ENCODE data around the gene AGTRAP. TPM values are rescaled to one million over a fixed set of nuclear protein-coding genes. Genes with fewer than 3 reads are reported as not detected.
A peak's percentile ranks its signal among the peaks of the same experiment; 100 is the strongest.

AGTRAP gene
- polyA plus RNA-seq, 3 donors: 52.4 to 72.3 (median 63.3) TPM

- 64 to 77% (median 65%) methylated on average over 5 of the region's 5 CpGs for WGBS, 3 donors
- no peak overlapping the region for H3K27ac ChIP-seq (ENCODE audit: low read depth, low read length)
Observed at GRCh38 chr1:11772458-11772857, 36.5 kb downstream of the AGTRAP start.

GRCh38 chr1:11774753-11775152 is 38.8 kb downstream of the AGTRAP start:
- WGBS, 3 donors: 85 to 95% (median 88%) methylated on average over 9 of the region's 9 CpGs
- H3K27ac ChIP-seq (ENCODE audit: low read depth, low read length): no peak overlapping the region

GRCh38 chr1:11777658-11778322 is 41.9 kb downstream of the AGTRAP start:
- WGBS, 3 donors: 60 to 93% (median 92%) methylated on average over 6 to 8 of the region's 8 CpGs
- H3K27ac ChIP-seq (ENCODE audit: low read depth, low read length): no peak overlapping the region

- 95 to 97% (median 96%) methylated on average over 9 of the region's 9 CpGs for WGBS, 3 donors
Observed at GRCh38 chr1:11778336-11778735, 42.4 kb downstream of the AGTRAP start.

GRCh38 chr1:11778844-11779623 is 43.1 kb downstream of the AGTRAP start:
- WGBS, 3 donors: 89 to 93% (median 93%) methylated on average over 8 to 15 of the region's 15 CpGs
- H3K27ac ChIP-seq (ENCODE audit: low read depth, low read length): no peak overlapping the region

More at GRCh38 chr1:11778336-11778735, 42.4 kb downstream of the AGTRAP start:
- no peak overlapping the region for H3K27ac ChIP-seq (ENCODE audit: low read depth, low read length)

GRCh38 chr1:11779715-11780379 is 43.9 kb downstream of the AGTRAP start:
- WGBS, 3 donors: 86 to 89% (median 87%) methylated on average over 12 to 13 of the region's 13 CpGs
- H3K27ac ChIP-seq (ENCODE audit: low read depth, low read length): no peak overlapping the region

GRCh38 chr1:11780380-11781147 is 44.6 kb downstream of the AGTRAP start:
- 81 to 95% (median 85%) methylated on average over 8 to 10 of the region's 10 CpGs for WGBS, 3 donors
- no peak overlapping the region for H3K27ac ChIP-seq (ENCODE audit: low read depth, low read length)

GRCh38 chr1:11781297-11781696 is 45.4 kb downstream of the AGTRAP start:
- H3K27ac ChIP-seq (ENCODE audit: low read depth, low read length): no peak overlapping the region
- 86 to 92% (median 92%) methylated on average over 12 of the region's 12 CpGs for WGBS, 3 donors

- WGBS, 3 donors: 78 to 88% (median 79%) methylated on average over 6 of the region's 6 CpGs
- no peak overlapping the region for H3K27ac ChIP-seq (ENCODE audit: low read depth, low read length)
Observed at GRCh38 chr1:11782127-11782708, 46.3 kb downstream of the AGTRAP start.

- WGBS, 3 donors: 80 to 92% (median 91%) methylated on average over 6 of the region's 6 CpGs
- H3K27ac ChIP-seq (ENCODE audit: low read depth, low read length): no peak overlapping the region
Observed at GRCh38 chr1:11783556-11783955, 47.6 kb downstream of the AGTRAP start.

- WGBS, 3 donors: 68 to 72% (median 71%) methylated on average over 21 of the region's 21 CpGs
- H3K27ac ChIP-seq (ENCODE audit: low read depth, low read length): no peak overlapping the region
Observed at GRCh38 chr1:11784256-11784992, 48.5 kb downstream of the AGTRAP start.

GRCh38 chr1:11784993-11785769 is 49.2 kb downstream of the AGTRAP start:
- no peak overlapping the region for H3K27ac ChIP-seq (ENCODE audit: low read depth, low read length)
- 6 to 8% (median 7%) methylated on average over 27 to 30 of the region's 30 CpGs for WGBS, 3 donors

- no peak overlapping the region for H3K27ac ChIP-seq (ENCODE audit: low read depth, low read length)
Observed at GRCh38 chr1:11786168-11786567, 50.2 kb downstream of the AGTRAP start.

GRCh38 chr1:11787251-11787803 is 51.4 kb downstream of the AGTRAP start:
- H3K27ac ChIP-seq (ENCODE audit: low read depth, low read length): peak overlapping the region; percentile 51
- 19 to 45% (median 36%) methylated on average over 16 of the region's 16 CpGs for WGBS, 3 donors

More at GRCh38 chr1:11786168-11786567, 50.2 kb downstream of the AGTRAP start:
- WGBS, 3 donors: 58 to 63% (median 62%) methylated on average over 5 of the region's 5 CpGs

- peak overlapping the region; percentile 51 for H3K27ac ChIP-seq (ENCODE audit: low read depth, low read length)
- 78 to 83% (median 81%) methylated on average over 14 of the region's 14 CpGs for WGBS, 3 donors
Observed at GRCh38 chr1:11787804-11788436, 52.0 kb downstream of the AGTRAP start.

- WGBS, 3 donors: 82 to 95% (median 87%) methylated on average over 14 of the region's 14 CpGs
Observed at GRCh38 chr1:11788549-11789053, 52.7 kb downstream of the AGTRAP start.

More at GRCh38 chr1:11788549-11789053, 52.7 kb downstream of the AGTRAP start:
- H3K27ac ChIP-seq (ENCODE audit: low read depth, low read length): no peak overlapping the region

All from adipose tissue (tissue), 3 donors.